Measurements from ENCODE around the gene RAB13. TPM values are rescaled to one million over a fixed set of nuclear protein-coding genes. Genes with fewer than 3 reads are reported as not detected.

Gene RAB13
- total RNA-seq, 1 experiment from 2014 or later: 70.6 TPM

- POLR2A ChIA-PET: no interaction called here
- Histone ChIP-seq H3K36me3 (ENCODE audit: control insufficient read depth, insufficient read depth, low read length) (no peaks in the 10 kb centered on the region; the same call in 1 of the 2 replicates), H3K4me3 (ENCODE audit: low read depth in 2 of 2, low read length in 2 of 2) (peak overlapping the region; percentile 80 to 98), H3K4me1 (ENCODE audit: control insufficient read depth, insufficient read depth, low read length) (peaks cover 32% of the 10 kb centered on the region), H3K9me3 (ENCODE audit: control insufficient read depth, insufficient read depth, low read depth, low read length) (no peaks in the 10 kb centered on the region), H3K27me3 (ENCODE audit: control insufficient read depth, insufficient read depth, low read length) (no peaks in the 10 kb centered on the region), H3K27ac (ENCODE audit: low read length) (peak overlapping the region; percentile 86)
- no peak for TF ChIP-seq TCF7L2 (IDR thresholded peaks at IDR 0.05; ENCODE audit: low read depth, low read length)
- no peak for TF ChIP-seq REST (IDR thresholded peaks at IDR 0.05; ENCODE audit: insufficient read depth in 1 of 2, low read depth in 2 of 2, low read length in 1 of 2)
- TF ChIP-seq CTCF (IDR thresholded peaks at IDR 0.05): no peak
- no peak for TF ChIP-seq POLR2AphosphoS5 (IDR thresholded peaks at IDR 0.05; ENCODE audit: low read depth, low read length)
- TF ChIP-seq SIN3A (IDR thresholded peaks at IDR 0.05; ENCODE audit: borderline replicate concordance, insufficient read depth, low read depth, low read length): no peak
- in situ Hi-C loops (cut with HindIII; ENCODE audit: low pct_unique_long_range_greater_than_20kb, low sequenced_read_pairs): no loop called here
- intact Hi-C loops (cut with micrococcal nuclease; ENCODE audit: unreplicated experiment): no loop called here
- CTCF ChIA-PET: no interaction called here
- no TSS peak for BruUV-seq (replicated peaks)
- DNase-seq (ENCODE audit: low read depth, low spot score): no peak
- ATAC-seq: peak; percentile 6; the same call in 1 of the 2 replicates
Observed at GRCh38 chr1:153957744-153958110, 28.4 kb downstream of the RAB13 start.

- TF ChIP-seq REST (IDR thresholded peaks at IDR 0.05; ENCODE audit: insufficient read depth in 1 of 2, low read depth in 2 of 2, low read length in 1 of 2) (no peak), CTCF (IDR thresholded peaks at IDR 0.05) (no peak), POLR2AphosphoS5 (IDR thresholded peaks at IDR 0.05; ENCODE audit: low read depth, low read length) (no peak), TCF7L2 (IDR thresholded peaks at IDR 0.05; ENCODE audit: low read depth, low read length) (no peak), SIN3A (IDR thresholded peaks at IDR 0.05; ENCODE audit: borderline replicate concordance, insufficient read depth, low read depth, low read length) (no peak)
- no peaks in the 10 kb centered on the region for H3K27me3 ChIP-seq (ENCODE audit: control insufficient read depth, insufficient read depth, low read length)
- H3K4me1 ChIP-seq (ENCODE audit: control insufficient read depth, insufficient read depth, low read length): peaks cover 27% of the 10 kb centered on the region
- ATAC-seq (no peak), DNase-seq (ENCODE audit: low read depth, low spot score) (no peak)
- H3K4me3 ChIP-seq (ENCODE audit: low read depth in 2 of 2, low read length in 2 of 2): peak overlapping the region; percentile 80 to 98
- H3K36me3 ChIP-seq (ENCODE audit: control insufficient read depth, insufficient read depth, low read length): peaks cover 2% of the 10 kb centered on the region; the same call in 1 of the 2 replicates
- no peaks in the 10 kb centered on the region for H3K9me3 ChIP-seq (ENCODE audit: control insufficient read depth, insufficient read depth, low read depth, low read length)
- POLR2A ChIA-PET: no interaction called here
- CTCF ChIA-PET: interaction anchor here (0.6 kb wide), 1 partner anchor 127 kb away, joined by 5 read pairs; no protein-coding TSS in a partner anchor
- in situ Hi-C loops (cut with HindIII; ENCODE audit: low pct_unique_long_range_greater_than_20kb, low sequenced_read_pairs): no loop called here
- BruUV-seq (replicated peaks): no TSS peak
- H3K27ac ChIP-seq (ENCODE audit: low read length): peak overlapping the region; percentile 86
- intact Hi-C loops (cut with micrococcal nuclease; ENCODE audit: unreplicated experiment): no loop called here
Observed at GRCh38 chr1:153956997-153957715, 29.0 kb downstream of the RAB13 start.
